HEK293 (cell line): Measurements from ENCODE around the gene DRC1.

Experiments used
- BCL11A ChIP-seq: fragments of 450-650 bp; formaldehyde crosslinking; IDR thresholded peaks from 2 replicates; pipeline ENCODE4 v1.5.1; 2016; ENCODE audit warnings: low read depth, missing biosample characterization, missing genetic modification characterization
- CTCF ChIP-seq: fragments of 450-650 bp; formaldehyde crosslinking; IDR thresholded peaks from 2 replicates; pipeline ENCODE4 v1.5.1; 2016; ENCODE audit warnings: missing biosample characterization, missing genetic modification characterization
- HOXA7 ChIP-seq: sonication (generic); formaldehyde crosslinking; IDR thresholded peaks from 2 replicates; pipeline ENCODE4 v1.8.1; 2022; ENCODE audit warnings: missing genetic modification reagents, borderline replicate concordance
- HOXC10 ChIP-seq: sonication (generic); formaldehyde crosslinking; IDR thresholded peaks from 2 replicates; pipeline ENCODE4 v1.8.1; 2023; ENCODE audit warnings: mild to moderate bottlenecking, missing genetic modification reagents
- PBX3 ChIP-seq: sonication (generic); formaldehyde crosslinking; IDR thresholded peaks from 2 replicates; pipeline ENCODE4 v1.8.1; 2022; ENCODE audit warnings: mild to moderate bottlenecking, moderate library complexity, missing genetic modification reagents
- ZNF501 ChIP-seq: fragments of 450-650 bp; formaldehyde crosslinking; IDR thresholded peaks from 2 replicates; pipeline ENCODE4 v1.5.1; 2016; ENCODE audit warnings: missing biosample characterization, missing genetic modification characterization
- ZNF530 ChIP-seq: fragments of 450-650 bp; formaldehyde crosslinking; IDR thresholded peaks from 2 replicates; pipeline ENCODE4 v1.5.1; 2016; ENCODE audit warnings: low read depth, missing biosample characterization, missing genetic modification characterization
- TF ChIP-seq, protein P1 (sequence below): fragments of 450-650 bp; formaldehyde crosslinking; IDR thresholded peaks from 2 replicates; pipeline ENCODE4 v1.5.1; 2016; ENCODE audit warnings: missing biosample characterization, missing genetic modification characterization

- TF ChIP-seq ZNF530 (tag by site-specific recombination) (no peak), CTCF (no peak), PBX3 (CRISPR knock-in tag) (no peak), BCL11A (tag by site-specific recombination) (no peak), ZNF501 (no peak), HOXC10 (CRISPR knock-in tag) (no peak), HOXA7 (CRISPR knock-in tag) (no peak)
- TF ChIP-seq, protein P1, sequence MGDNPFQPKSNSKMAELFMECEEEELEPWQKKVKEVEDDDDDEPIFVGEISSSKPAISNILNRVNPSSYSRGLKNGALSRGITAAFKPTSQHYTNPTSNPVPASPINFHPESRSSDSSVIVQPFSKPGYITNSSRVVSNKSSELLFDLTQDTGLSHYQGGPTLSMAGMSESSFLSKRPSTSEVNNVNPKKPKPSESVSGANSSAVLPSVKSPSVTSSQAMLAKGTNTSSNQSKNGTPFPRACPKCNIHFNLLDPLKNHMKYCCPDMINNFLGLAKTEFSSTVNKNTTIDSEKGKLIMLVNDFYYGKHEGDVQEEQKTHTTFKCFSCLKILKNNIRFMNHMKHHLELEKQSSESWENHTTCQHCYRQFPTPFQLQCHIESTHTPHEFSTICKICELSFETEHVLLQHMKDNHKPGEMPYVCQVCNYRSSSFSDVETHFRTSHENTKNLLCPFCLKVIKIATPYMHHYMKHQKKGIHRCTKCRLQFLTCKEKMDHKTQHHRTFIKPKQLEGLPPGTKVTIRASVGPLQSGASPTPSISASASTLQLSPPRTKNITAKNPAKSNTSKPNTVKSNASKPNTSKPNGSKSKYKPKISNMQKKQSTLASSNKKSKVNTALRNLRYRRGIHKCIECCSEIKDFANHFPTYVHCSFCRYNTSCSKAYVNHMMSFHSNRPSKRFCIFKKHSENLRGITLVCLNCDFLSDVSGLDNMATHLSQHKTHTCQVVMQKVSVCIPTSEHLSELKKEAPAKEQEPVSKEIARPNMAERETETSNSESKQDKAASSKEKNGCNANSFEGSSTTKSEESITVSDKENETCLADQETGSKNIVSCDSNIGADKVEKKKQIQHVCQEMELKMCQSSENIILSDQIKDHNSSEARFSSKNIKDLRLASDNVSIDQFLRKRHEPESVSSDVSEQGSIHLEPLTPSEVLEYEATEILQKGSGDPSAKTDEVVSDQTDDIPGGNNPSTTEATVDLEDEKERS (tag by site-specific recombination) = no peak
Observed at GRCh38 chr2:26483957-26484565, 82.3 kb downstream of the DRC1 start.
